ENCODE data around the gene KISS1R.

Gene KISS1R

DNA sequence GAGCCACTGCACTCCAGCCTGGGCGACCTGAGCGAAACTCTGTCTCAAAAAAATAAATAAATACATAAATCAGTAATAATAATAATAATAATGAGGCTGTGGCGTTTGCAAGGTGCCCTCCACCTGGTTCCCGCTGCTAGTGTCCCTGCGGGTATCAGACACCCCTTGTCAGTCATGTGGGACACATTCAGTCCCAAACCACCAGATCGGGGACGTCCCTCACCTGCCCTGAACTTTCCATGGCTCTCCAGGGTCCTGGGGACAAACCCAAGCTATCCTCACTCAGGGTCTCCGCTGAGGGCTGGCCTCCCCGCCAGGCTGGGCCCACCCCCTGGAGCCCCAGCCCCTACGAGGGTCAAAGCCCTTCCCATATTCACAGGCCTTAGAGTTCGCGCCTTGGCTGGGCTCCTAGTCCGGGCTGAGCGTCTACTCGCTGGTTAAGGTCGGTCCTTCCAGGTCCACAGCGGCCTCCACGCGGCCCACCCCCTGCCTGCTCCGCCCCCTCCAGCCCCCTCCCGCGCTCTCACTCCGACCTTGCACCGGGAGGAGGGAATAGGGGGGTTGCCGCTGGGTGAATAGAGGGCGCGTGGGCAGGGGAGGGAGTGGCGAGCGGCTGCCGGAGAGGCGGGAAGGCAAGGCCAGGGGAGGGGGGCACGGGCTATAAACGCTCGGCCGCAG, 349 bp upstream of the KISS1R start:
- no peak for DNase-seq (ENCODE audit: low read depth, low spot score)
- no peak overlapping the region for H3K4me3 ChIP-seq (ENCODE audit: low read length)

DNA sequence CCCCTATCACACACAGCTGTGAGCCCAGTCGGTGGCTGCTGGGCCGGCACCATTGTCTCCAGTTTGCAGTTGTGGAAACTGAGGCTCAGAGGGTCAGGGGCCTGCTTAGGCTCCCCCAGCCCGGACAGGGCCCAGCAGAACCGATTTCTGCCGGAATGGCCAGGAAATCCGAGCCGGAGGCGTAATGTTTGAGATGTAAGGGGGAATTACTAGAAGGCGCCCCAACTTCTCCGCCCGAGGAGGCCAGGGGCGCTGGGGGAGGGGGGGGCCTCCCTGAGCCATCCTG, 962 bp downstream of the KISS1R start:
- no peak for DNase-seq (ENCODE audit: low read depth, low spot score)
- no peak overlapping the region for H3K4me3 ChIP-seq (ENCODE audit: low read length)

- H3K4me3 ChIP-seq (ENCODE audit: low read length) = no peak overlapping the region
Measured at GRCh38 chr19:918481-919198, 1.5 kb downstream of the KISS1R start.

GRCh38 chr19:919199-920050, 2.3 kb downstream of the KISS1R start:
- no peak overlapping the region; the same call in 1 of the 2 replicates for H3K4me3 ChIP-seq (ENCODE audit: low read length)
- DNase-seq (ENCODE audit: low read depth, low spot score) = no peak

More at GRCh38 chr19:918481-919198, 1.5 kb downstream of the KISS1R start:
- no peak for DNase-seq (ENCODE audit: low read depth, low spot score)

DNA sequence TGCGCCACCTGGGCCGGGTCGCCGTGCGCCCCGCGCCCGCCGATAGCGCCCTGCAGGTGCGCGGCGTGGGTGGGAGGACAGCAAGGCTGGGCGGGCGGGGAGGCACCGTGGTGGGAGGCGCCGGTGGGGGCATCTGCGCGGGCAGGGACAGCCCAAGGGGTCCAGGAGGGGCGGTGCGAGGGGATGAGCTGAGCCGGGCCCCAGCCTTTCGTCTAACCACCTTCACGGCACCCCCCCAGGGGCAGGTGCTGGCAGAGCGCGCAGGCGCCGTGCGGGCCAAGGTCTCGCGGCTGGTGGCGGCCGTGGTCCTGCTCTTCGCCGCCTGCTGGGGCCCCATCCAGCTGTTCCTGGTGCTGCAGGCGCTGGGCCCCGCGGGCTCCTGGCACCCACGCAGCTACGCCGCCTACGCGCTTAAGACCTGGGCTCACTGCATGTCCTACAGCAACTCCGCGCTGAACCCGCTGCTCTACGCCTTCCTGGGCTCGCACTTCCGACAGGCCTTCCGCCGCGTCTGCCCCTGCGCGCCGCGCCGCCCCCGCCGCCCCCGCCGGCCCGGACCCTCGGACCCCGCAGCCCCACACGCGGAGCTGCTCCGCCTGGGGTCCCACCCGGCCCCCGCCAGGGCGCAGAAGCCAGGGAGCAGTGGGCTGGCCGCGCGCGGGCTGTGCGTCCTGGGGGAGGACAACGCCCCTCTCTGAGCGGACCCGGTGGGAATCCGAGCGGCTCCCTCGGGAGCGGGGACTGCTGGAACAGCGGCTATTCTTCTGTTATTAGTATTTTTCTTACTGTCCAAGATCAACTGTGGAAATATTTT, 3.1 kb downstream of the KISS1R start:
- peak; percentile 35 for DNase-seq (ENCODE audit: low read depth, low spot score)
- H3K4me3 ChIP-seq (ENCODE audit: low read length) = peak overlapping the region; percentile 48

- no peak for DNase-seq (ENCODE audit: low read depth, low spot score)
- H3K4me3 ChIP-seq (ENCODE audit: low read length) = peak overlapping the region; percentile 78
Measured at GRCh38 chr19:924553-925086, 7.5 kb downstream of the KISS1R start.

GRCh38 chr19:925087-925525, 8.0 kb downstream of the KISS1R start:
- no peak for DNase-seq (ENCODE audit: low read depth, low spot score)
- peak overlapping the region; percentile 78 for H3K4me3 ChIP-seq (ENCODE audit: low read length)

DNA sequence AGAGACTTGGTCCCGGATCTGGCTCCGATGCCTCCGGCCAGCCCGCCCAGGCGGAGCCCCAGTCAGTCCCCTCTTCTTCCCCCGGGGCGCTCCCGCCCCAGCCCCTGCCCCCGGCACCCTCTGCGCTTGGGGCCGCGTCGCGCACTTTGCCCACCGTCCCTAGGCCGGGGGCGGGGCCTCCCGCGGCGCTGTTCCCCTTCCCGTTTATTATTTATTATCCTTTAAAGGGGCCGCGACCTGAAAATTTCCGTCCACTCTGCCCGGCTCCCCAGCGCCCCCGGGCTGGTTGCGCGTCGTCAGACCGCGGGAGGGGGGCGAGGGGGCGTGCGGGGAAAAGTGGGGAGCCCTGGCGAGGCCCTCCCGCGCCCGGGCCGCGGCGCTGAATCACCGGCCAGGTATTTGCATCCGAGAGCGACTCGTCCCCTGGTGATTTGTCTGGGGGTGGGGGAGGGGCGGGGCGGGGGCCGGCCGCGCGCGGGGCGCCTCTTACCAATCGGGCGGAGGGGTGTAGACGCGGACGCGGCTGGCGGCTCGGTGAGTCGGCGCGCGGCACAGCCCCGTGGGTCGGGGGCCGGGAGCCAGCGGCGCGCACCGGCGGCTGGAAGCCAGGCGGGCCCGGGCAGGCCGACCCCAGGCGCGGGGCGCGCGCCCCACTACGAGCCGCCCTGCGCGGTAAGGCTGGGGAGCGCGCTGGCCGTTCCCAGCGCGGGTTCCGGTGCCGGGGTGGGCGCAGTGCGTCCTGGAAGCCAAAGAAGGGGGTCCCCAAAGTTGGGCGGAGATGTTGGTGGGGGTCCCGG, 8.6 kb downstream of the KISS1R start, which contains the start of gene ARID3A:
ARID3A (plus strand) TSS at position 510 of the 797 bp plus-strand sequence. CDS start 3,494 bp downstream, outside the sequence.
- peak within 1 kb of the TSS; percentile 78 for H3K4me3 ChIP-seq (ENCODE audit: low read length)
- DNase-seq (ENCODE audit: low read depth, low spot score) = peak; percentile 75

GRCh38 chr19:926323-926588, 9.1 kb downstream of the KISS1R start:
- peak overlapping the region; percentile 78 for H3K4me3 ChIP-seq (ENCODE audit: low read length)
- DNase-seq (ENCODE audit: low read depth, low spot score) = no peak

DNA sequence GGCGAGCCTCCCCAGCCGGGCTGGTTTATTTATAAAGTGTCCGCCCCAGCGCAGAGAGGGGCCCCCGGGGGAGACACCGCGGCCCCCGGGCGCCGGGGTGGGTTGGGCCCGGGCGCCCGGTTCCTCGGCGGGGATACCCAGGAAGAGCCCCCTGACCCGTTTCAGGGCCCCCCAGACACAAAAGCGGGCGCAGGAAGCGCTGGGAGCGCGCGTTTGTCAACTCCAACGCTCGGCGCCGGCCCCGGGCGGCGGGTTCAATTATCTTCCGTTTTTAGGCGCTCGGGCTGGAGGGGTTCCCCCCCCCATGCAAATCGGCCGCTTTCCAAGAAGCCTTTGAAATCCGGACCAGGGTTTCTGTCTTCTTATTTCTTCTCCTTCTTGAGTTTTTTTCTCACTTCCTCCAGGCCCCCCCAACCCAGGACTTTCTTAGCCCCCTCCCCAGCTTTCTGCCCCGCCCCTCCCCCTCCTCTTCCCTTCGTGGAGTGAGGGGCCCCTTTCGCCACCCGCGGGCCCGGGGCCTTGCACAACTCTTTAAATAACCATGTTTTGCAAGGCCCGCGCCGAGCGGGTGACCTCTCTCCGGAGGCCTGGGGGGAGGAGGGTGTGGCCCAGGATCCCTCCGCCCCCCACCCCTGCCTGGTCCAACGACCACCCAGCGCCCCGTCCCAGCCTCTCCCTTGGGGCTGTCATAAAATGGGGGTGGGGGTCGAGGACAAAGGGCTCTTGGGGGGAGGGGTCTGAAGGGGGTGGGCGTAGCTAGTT, 9.6 kb downstream of the KISS1R start:
- no peak for DNase-seq (ENCODE audit: low read depth, low spot score)
- peak overlapping the region; percentile 78 for H3K4me3 ChIP-seq (ENCODE audit: low read length)

GRCh38 chr19:927351-927779, 10.2 kb downstream of the KISS1R start:
- no peak for DNase-seq (ENCODE audit: low read depth, low spot score)

DNA sequence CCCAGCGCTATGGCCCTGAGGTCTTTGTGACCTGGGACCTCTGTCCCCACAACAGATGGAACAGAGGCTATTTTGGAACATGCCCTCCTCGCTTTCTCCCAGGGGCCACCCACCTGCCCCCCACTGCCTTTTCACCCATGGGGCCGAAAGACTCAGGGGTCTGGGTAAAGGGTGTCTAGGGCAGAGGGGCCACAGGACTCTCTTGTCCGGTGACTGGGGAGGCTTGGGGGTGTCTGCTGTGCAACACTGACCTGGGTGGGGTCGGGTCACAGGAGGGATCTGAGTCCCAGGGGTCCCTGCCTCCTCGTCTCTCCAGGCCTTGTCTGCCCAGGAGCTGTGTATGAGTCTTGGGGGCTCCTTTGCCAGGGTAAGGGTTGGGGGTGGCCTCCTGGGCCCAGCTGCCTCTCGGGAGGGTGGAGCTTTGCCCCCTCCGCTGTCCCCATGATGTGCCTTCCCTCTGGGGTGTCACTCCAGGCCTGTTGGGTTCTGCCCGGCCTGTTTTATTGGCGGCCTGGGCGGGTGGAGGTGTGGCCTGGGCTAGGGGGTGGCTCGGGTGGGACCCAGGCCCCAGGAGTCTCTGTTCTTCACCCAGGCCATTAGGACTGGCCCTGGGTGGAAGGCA, 10.8 kb downstream of the KISS1R start:
- no peak overlapping the region for H3K4me3 ChIP-seq (ENCODE audit: low read length)
- DNase-seq (ENCODE audit: low read depth, low spot score) = no peak

More at GRCh38 chr19:927351-927779, 10.2 kb downstream of the KISS1R start:
- H3K4me3 ChIP-seq (ENCODE audit: low read length) = peak overlapping the region; percentile 78

DNA sequence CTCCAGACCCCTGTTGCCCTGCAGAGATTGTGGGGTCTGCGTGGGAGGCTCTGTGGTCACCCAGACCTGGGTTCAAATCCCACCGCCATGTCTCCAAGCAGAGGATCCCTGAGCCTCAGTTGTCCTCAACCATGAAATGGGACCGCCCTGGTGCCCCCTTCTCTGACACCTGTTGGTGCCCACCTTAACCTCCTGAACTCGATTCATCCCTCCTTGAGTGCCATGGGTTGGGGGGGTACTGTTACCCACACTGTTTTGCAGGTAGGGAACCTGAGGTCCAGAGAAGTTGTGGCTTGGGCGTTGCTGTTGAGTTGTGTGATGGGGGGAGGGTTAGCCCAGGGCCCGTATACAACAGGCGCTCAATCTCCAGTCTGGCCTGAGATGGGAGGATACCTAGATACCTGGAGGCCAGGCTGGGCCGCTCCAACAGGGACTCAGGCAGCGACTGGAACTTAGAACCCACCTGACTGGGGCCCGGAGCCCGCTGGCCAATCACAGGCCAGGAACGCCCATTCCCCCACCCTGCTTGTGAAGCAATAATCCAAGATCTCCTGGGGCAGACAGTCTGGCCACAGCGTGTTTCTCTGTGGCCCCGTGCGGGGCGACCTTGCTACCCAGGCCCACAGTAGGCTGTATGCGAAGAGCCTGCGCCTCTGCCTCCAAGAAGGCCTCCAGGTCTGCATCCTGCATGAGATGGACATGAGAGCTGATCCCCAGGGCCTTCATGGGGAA, 11.5 kb downstream of the KISS1R start:
- DNase-seq (ENCODE audit: low read depth, low spot score) = no peak

DNA sequence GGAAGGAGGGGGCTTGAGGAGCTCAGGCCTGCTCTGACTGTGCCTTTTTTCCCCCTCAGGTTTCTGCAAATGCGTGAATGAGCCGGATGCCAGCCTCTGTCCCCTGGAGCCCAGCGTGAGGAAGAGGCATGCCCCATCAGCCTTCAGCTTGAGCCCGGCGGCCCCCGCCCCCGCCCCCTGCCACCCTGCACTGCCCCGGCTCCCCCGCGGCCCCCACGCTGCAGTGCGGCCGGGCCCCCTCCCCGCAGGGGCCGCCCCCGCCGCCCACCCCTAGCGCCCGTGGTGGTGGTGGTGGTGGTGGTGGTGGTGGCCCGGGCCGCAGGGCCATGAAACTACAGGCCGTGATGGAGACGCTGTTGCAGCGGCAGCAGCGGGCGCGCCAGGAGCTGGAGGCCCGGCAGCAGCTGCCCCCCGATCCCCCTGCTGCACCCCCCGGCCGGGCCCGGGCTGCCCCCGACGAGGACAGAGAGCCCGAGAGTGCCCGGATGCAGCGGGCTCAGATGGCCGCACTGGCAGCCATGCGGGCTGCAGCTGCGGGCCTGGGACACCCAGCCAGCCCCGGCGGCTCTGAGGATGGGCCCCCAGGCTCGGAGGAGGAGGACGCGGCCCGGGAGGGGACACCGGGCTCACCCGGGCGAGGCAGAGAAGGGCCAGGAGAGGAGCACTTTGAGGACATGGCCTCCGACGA, 12.2 kb downstream of the KISS1R start:
- no peak overlapping the region for H3K4me3 ChIP-seq (ENCODE audit: low read length)
- DNase-seq (ENCODE audit: low read depth, low spot score) = no peak

More for the DNA sequence above, 11.5 kb downstream of the KISS1R start:
- H3K4me3 ChIP-seq (ENCODE audit: low read length) = no peak overlapping the region

- DNase-seq (ENCODE audit: low read depth, low spot score) = no peak
- no peak overlapping the region for H3K4me3 ChIP-seq (ENCODE audit: low read length)
Measured at GRCh38 chr19:929891-930258, 12.7 kb downstream of the KISS1R start.

Data from Jurkat, Clone E6-1 (cell line).